ENCODE measurements around the gene PLEKHM2. TPM values are rescaled to one million over a fixed set of nuclear protein-coding genes. Genes with fewer than 3 reads are reported as not detected.

The PLEKHM2 gene
- total and polyA plus RNA-seq, 5 donors from 2014 or later: 3.2 to 71.8 (median 4.2) TPM

GRCh38 chr1:15728937-15729657 lies 45.0 kb downstream of the PLEKHM2 start:
- Mint-ChIP-seq H3K4me3 (no peak overlapping the region), H3K4me1 (peaks cover 0 to 5% (median 0%) of the 10 kb centered on the region in 4 donors), H3K27me3 (no peaks in the 10 kb centered on the region), H3K9me3 (no peaks in the 10 kb centered on the region), H3K36me3 (peaks cover 23% of the 10 kb centered on the region), H3K27ac (no peak overlapping the region)
- no peak overlapping the region for H3K4me3 ChIP-seq (ENCODE audit: low read depth, low read length)
- no peak for ATAC-seq (ENCODE audit: low read depth in 2 of 2)
- H3K27me3 ChIP-seq (ENCODE audit: control insufficient read depth, insufficient read depth, low read length): no peaks in the 10 kb centered on the region
- H3K4me1 ChIP-seq (ENCODE audit: control insufficient read depth, insufficient read depth, low read length, poor library complexity, severe bottlenecking): no peaks in the 10 kb centered on the region
- no peak for DNase-seq
- H3K36me3 ChIP-seq (ENCODE audit: control insufficient read depth, insufficient read depth, low read length): peaks cover 49% of the 10 kb centered on the region
- H3K9me3 ChIP-seq (ENCODE audit: control insufficient read depth in 2 of 2, low read length in 2 of 2): no peaks in the 10 kb centered on the region
- H3K27ac ChIP-seq (ENCODE audit: insufficient read depth, low read length, poor library complexity, severe bottlenecking): no peak overlapping the region

GRCh38 chr1:15730423-15730822 lies 46.3 kb downstream of the PLEKHM2 start:
- Mint-ChIP-seq H3K4me1 (no peaks in the 10 kb centered on the region), H3K27me3 (no peaks in the 10 kb centered on the region), H3K27ac (no peak overlapping the region), H3K9me3 (no peaks in the 10 kb centered on the region), H3K36me3 (peaks cover 23% of the 10 kb centered on the region), H3K4me3 (no peak overlapping the region)
- ATAC-seq (ENCODE audit: low read depth in 2 of 2): no peak
- DNase-seq: no peak
- H3K36me3 ChIP-seq (ENCODE audit: control insufficient read depth, insufficient read depth, low read length): peaks cover 45% of the 10 kb centered on the region
- no peak overlapping the region for H3K4me3 ChIP-seq (ENCODE audit: low read depth, low read length)
- H3K27ac ChIP-seq (ENCODE audit: insufficient read depth, low read length, poor library complexity, severe bottlenecking): no peak overlapping the region
- no peaks in the 10 kb centered on the region for H3K27me3 ChIP-seq (ENCODE audit: control insufficient read depth, insufficient read depth, low read length)
- no peaks in the 10 kb centered on the region for H3K4me1 ChIP-seq (ENCODE audit: control insufficient read depth, insufficient read depth, low read length, poor library complexity, severe bottlenecking)
- H3K9me3 ChIP-seq (ENCODE audit: control insufficient read depth in 2 of 2, low read length in 2 of 2): no peaks in the 10 kb centered on the region

- H3K36me3 ChIP-seq (ENCODE audit: control insufficient read depth, insufficient read depth, low read length): peaks cover 41% of the 10 kb centered on the region
- no peaks in the 10 kb centered on the region for H3K27me3 ChIP-seq (ENCODE audit: control insufficient read depth, insufficient read depth, low read length)
- Mint-ChIP-seq H3K27me3 (no peaks in the 10 kb centered on the region), H3K4me3 (no peak overlapping the region), H3K9me3 (no peaks in the 10 kb centered on the region), H3K36me3 (peaks cover 21% of the 10 kb centered on the region), H3K4me1 (no peaks in the 10 kb centered on the region), H3K27ac (no peak overlapping the region)
- no peak overlapping the region for H3K4me3 ChIP-seq (ENCODE audit: low read depth, low read length)
- ATAC-seq (ENCODE audit: low read depth in 2 of 2) (no peak), DNase-seq (no peak)
- no peaks in the 10 kb centered on the region for H3K9me3 ChIP-seq (ENCODE audit: control insufficient read depth in 2 of 2, low read length in 2 of 2)
- no peak overlapping the region for H3K27ac ChIP-seq (ENCODE audit: insufficient read depth, low read length, poor library complexity, severe bottlenecking)
- no peaks in the 10 kb centered on the region for H3K4me1 ChIP-seq (ENCODE audit: control insufficient read depth, insufficient read depth, low read length, poor library complexity, severe bottlenecking)
These were observed 46.8 kb downstream of the PLEKHM2 start for GRCh38 chr1:15730936-15731335.

DNA sequence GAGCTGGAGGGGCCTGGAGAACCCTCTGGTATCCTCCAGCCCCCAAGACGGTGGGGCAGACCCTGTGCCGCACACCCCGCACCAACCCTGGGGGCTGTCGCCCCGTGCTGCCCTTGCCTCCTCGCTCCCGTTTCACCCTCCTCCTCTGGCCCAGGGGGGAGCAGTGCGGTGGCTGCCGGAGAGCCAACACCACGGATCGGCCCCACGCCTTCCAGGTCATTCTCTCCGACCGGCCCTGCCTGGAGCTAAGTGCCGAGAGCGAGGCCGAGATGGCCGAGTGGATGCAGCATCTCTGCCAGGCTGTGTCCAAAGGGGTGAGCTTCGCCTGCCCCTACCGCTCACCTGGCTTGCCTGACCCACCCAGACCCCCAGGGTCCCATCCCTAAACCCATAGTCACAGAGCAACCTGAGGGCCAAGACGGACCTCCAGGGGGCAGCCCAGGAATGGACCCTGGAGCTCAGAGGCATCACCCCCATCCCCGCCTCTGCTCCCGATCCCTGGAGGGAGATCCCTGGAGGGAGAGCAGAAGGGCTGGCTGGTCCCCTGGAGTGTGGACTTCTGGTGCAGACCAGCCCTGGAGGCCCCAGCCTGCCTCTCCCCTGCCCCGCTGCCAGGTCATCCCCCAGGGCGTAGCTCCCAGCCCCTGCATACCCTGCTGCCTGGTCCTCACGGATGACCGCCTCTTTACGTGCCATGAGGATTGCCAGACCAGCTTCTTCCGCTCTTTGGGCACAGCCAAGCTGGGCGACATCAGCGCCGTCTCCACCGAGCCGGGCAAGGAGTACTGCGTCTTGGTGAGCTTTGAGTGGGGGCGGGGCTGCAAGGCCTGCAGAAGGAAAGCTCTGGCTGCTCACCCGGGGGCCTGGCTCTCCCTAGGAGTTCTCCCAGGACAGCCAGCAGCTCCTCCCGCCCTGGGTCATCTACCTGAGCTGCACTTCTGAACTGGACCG lies 47.9 kb downstream of the PLEKHM2 start:
- no peaks in the 10 kb centered on the region for H3K27me3 ChIP-seq (ENCODE audit: control insufficient read depth, insufficient read depth, low read length)
- no peaks in the 10 kb centered on the region for H3K4me1 ChIP-seq (ENCODE audit: control insufficient read depth, insufficient read depth, low read length, poor library complexity, severe bottlenecking)
- Mint-ChIP-seq H3K4me1 (no peaks in the 10 kb centered on the region), H3K27me3 (no peaks in the 10 kb centered on the region), H3K4me3 (no peak overlapping the region), H3K27ac (no peak overlapping the region), H3K36me3 (peaks cover 19% of the 10 kb centered on the region), H3K9me3 (no peaks in the 10 kb centered on the region)
- no peak overlapping the region for H3K4me3 ChIP-seq (ENCODE audit: low read depth, low read length)
- no peak overlapping the region for H3K27ac ChIP-seq (ENCODE audit: insufficient read depth, low read length, poor library complexity, severe bottlenecking)
- DNase-seq (no peak), ATAC-seq (ENCODE audit: low read depth in 2 of 2) (no peak)
- no peaks in the 10 kb centered on the region for H3K9me3 ChIP-seq (ENCODE audit: control insufficient read depth in 2 of 2, low read length in 2 of 2)
- H3K36me3 ChIP-seq (ENCODE audit: control insufficient read depth, insufficient read depth, low read length): peaks cover 31% of the 10 kb centered on the region

DNA sequence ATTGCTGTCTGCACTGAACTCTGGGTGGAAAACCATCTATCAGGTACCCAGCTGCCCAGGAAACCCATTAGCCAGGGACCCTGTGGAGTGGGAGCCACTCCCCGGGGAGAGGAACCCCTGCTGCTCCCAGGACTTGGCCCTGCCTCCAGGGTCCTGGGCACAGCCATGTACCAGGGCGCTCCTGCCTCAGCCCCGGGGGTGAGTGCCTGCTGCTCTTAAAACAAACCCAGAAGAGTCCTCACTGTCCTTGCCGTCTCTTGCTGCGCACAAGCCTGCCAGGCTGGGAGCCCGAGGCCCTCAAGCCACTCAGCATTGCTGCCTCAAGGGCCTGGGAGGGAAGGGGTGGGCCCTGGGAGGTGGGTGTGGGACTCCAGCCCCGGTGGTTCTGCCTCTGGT lies 48.6 kb downstream of the PLEKHM2 start:
- Mint-ChIP-seq H3K4me3 (no peak overlapping the region), H3K27ac (no peak overlapping the region), H3K36me3 (peaks cover 15% of the 10 kb centered on the region), H3K27me3 (no peaks in the 10 kb centered on the region), H3K9me3 (no peaks in the 10 kb centered on the region), H3K4me1 (no peaks in the 10 kb centered on the region)
- H3K4me3 ChIP-seq (ENCODE audit: low read depth, low read length): no peak overlapping the region
- H3K9me3 ChIP-seq (ENCODE audit: control insufficient read depth in 2 of 2, low read length in 2 of 2): no peaks in the 10 kb centered on the region
- no peak for ATAC-seq (ENCODE audit: low read depth in 2 of 2)
- no peaks in the 10 kb centered on the region for H3K27me3 ChIP-seq (ENCODE audit: control insufficient read depth, insufficient read depth, low read length)
- H3K4me1 ChIP-seq (ENCODE audit: control insufficient read depth, insufficient read depth, low read length, poor library complexity, severe bottlenecking): no peaks in the 10 kb centered on the region
- DNase-seq: no peak
- no peak overlapping the region for H3K27ac ChIP-seq (ENCODE audit: insufficient read depth, low read length, poor library complexity, severe bottlenecking)
- peaks cover 24% of the 10 kb centered on the region for H3K36me3 ChIP-seq (ENCODE audit: control insufficient read depth, insufficient read depth, low read length)

DNA sequence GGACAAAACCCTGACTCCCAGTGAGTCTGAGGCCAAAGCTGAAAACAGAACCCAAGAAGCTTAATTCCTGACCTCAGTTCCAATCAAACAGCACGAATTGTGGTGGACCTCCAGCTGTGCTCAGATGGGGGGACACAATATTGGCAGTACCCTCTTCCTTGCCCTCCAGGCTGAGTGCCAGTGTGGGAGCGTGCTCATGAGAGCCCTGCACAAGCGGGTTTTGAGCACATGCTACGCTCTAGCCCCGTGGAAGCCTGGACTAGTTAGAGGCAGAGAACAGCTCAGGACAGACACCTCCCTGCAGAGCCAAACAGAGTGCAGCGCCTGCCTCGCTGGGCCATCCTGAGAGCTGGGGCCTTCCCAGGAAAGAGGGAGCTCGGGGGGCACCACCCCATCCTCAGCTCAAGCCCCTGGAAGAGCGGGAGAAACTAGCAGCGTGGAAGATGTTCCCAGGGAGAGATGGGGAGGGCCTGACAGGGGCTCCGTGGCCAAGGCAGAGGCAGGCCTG lies 49.2 kb downstream of the PLEKHM2 start:
- Histone ChIP-seq H3K36me3 (ENCODE audit: control insufficient read depth, insufficient read depth, low read length) (peaks cover 19% of the 10 kb centered on the region), H3K4me1 (ENCODE audit: control insufficient read depth, insufficient read depth, low read length, poor library complexity, severe bottlenecking) (no peaks in the 10 kb centered on the region), H3K27me3 (ENCODE audit: control insufficient read depth, insufficient read depth, low read length) (no peaks in the 10 kb centered on the region), H3K4me3 (ENCODE audit: low read depth, low read length) (no peak overlapping the region), H3K9me3 (ENCODE audit: control insufficient read depth in 2 of 2, low read length in 2 of 2) (no peaks in the 10 kb centered on the region), H3K27ac (ENCODE audit: insufficient read depth, low read length, poor library complexity, severe bottlenecking) (no peak overlapping the region)
- no peaks in the 10 kb centered on the region for H3K9me3 Mint-ChIP-seq
- DNase-seq (no peak), ATAC-seq (ENCODE audit: low read depth in 2 of 2) (no peak)
- no peaks in the 10 kb centered on the region for H3K27me3 Mint-ChIP-seq
- H3K36me3 Mint-ChIP-seq: peaks cover 11% of the 10 kb centered on the region
- H3K4me1 Mint-ChIP-seq: no peaks in the 10 kb centered on the region
- H3K27ac Mint-ChIP-seq: no peak overlapping the region
- H3K4me3 Mint-ChIP-seq: no peak overlapping the region

- no peak overlapping the region for H3K4me3 Mint-ChIP-seq
- no peaks in the 10 kb centered on the region for H3K27me3 Mint-ChIP-seq
- no peak overlapping the region for H3K27ac Mint-ChIP-seq
- H3K36me3 ChIP-seq (ENCODE audit: control insufficient read depth, insufficient read depth, low read length): peaks cover 17% of the 10 kb centered on the region
- H3K9me3 Mint-ChIP-seq: no peaks in the 10 kb centered on the region
- ATAC-seq (ENCODE audit: low read depth in 2 of 2) (no peak), DNase-seq (no peak)
- no peaks in the 10 kb centered on the region for H3K9me3 ChIP-seq (ENCODE audit: control insufficient read depth in 2 of 2, low read length in 2 of 2)
- H3K36me3 Mint-ChIP-seq: peaks cover 11% of the 10 kb centered on the region
- no peak overlapping the region for H3K27ac ChIP-seq (ENCODE audit: insufficient read depth, low read length, poor library complexity, severe bottlenecking)
- H3K4me1 Mint-ChIP-seq: no peaks in the 10 kb centered on the region
- no peaks in the 10 kb centered on the region for H3K4me1 ChIP-seq (ENCODE audit: control insufficient read depth, insufficient read depth, low read length, poor library complexity, severe bottlenecking)
- no peak overlapping the region for H3K4me3 ChIP-seq (ENCODE audit: low read depth, low read length)
- H3K27me3 ChIP-seq (ENCODE audit: control insufficient read depth, insufficient read depth, low read length): no peaks in the 10 kb centered on the region
These were observed 49.7 kb downstream of the PLEKHM2 start for GRCh38 chr1:15733726-15734226.

Measured in CD4-positive, CD25-positive, alpha-beta regulatory T cell (primary cell).